NCI-H2227 (cell line): ENCODE data around the gene OBSCN.

Source experiments
- DNase-seq: peaks from one replicate; lab custom pipeline; 2025; ENCODE audit not compliant: unreplicated experiment; lab: John Stamatoyannopoulos, UW

OBSCN gene

GRCh38 chr1:228286505-228287417 is 78.9 kb downstream of the OBSCN start:
- DNase-seq = no peak

- DNase-seq = no peak
These were observed 79.9 kb downstream of the OBSCN start for GRCh38 chr1:228287541-228288425.

GRCh38 chr1:228288536-228289238 is 80.8 kb downstream of the OBSCN start:
- no peak for DNase-seq

GRCh38 chr1:228289239-228289849 is 81.5 kb downstream of the OBSCN start:
- no peak for DNase-seq

- no peak for DNase-seq
These were observed 82.4 kb downstream of the OBSCN start for GRCh38 chr1:228289996-228290881.

GRCh38 chr1:228291906-228292608 is 84.2 kb downstream of the OBSCN start:
- DNase-seq = no peak

GRCh38 chr1:228292609-228292911 is 84.7 kb downstream of the OBSCN start:
- DNase-seq = no peak

GRCh38 chr1:228293393-228293792 is 85.5 kb downstream of the OBSCN start:
- DNase-seq = no peak

GRCh38 chr1:228293816-228294500 is 86.1 kb downstream of the OBSCN start:
- no peak for DNase-seq

- DNase-seq = no peak
These were observed 86.9 kb downstream of the OBSCN start for GRCh38 chr1:228294717-228295116.

GRCh38 chr1:228295201-228295600 is 87.4 kb downstream of the OBSCN start:
- DNase-seq = no peak

- no peak for DNase-seq
These were observed 88.1 kb downstream of the OBSCN start for GRCh38 chr1:228295981-228296380.

- DNase-seq = no peak
These were observed 89.4 kb downstream of the OBSCN start for GRCh38 chr1:228297242-228297641.

GRCh38 chr1:228297822-228298221 is 90.0 kb downstream of the OBSCN start:
- DNase-seq = no peak

- no peak for DNase-seq
These were observed 90.6 kb downstream of the OBSCN start for GRCh38 chr1:228298471-228298870.

GRCh38 chr1:228299211-228299610 is 91.4 kb downstream of the OBSCN start:
- DNase-seq = no peak

- DNase-seq = no peak
These were observed 92.1 kb downstream of the OBSCN start for GRCh38 chr1:228299901-228300300.

GRCh38 chr1:228302086-228302485 is 94.2 kb downstream of the OBSCN start:
- DNase-seq = no peak

- DNase-seq = no peak
These were observed 95.8 kb downstream of the OBSCN start for GRCh38 chr1:228303596-228303995.
